Measurements from ENCODE around the gene DNAI2.

DNA sequence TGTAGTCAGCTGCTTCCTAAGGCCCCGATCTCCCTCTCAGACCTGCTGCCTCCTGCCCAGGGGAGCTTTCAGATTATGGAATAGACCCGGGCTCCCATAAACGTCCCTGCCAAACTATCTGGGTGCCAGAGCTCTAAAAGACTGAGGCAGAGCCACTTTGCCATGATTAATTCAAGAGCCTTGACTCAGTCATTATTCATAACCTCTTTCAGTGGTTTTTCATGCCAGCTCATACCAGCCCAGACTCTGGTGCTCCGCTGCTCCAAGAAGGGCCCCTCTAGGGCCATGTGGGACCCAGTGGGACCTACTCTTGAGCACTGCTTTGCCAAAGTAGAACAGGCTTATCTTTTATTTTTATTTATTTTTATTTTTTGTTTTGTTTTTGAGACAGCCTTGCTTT, 23.9 kb downstream of the DNAI2 start:
- TF ChIP-seq, protein P1, sequence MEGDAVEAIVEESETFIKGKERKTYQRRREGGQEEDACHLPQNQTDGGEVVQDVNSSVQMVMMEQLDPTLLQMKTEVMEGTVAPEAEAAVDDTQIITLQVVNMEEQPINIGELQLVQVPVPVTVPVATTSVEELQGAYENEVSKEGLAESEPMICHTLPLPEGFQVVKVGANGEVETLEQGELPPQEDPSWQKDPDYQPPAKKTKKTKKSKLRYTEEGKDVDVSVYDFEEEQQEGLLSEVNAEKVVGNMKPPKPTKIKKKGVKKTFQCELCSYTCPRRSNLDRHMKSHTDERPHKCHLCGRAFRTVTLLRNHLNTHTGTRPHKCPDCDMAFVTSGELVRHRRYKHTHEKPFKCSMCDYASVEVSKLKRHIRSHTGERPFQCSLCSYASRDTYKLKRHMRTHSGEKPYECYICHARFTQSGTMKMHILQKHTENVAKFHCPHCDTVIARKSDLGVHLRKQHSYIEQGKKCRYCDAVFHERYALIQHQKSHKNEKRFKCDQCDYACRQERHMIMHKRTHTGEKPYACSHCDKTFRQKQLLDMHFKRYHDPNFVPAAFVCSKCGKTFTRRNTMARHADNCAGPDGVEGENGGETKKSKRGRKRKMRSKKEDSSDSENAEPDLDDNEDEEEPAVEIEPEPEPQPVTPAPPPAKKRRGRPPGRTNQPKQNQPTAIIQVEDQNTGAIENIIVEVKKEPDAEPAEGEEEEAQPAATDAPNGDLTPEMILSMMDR (conservative IDR thresholded peaks at IDR 0.05; ENCODE audit: low read depth, low read length) = no peak
- TF ChIP-seq EZH2 (IDR thresholded peaks at IDR 0.05; ENCODE audit: low read length, unreplicated experiment) = no peak
